Kidney (tissue), 14 donors: ENCODE data around the gene WDFY4. TPM values are rescaled to one million over a fixed set of nuclear protein-coding genes. Genes with fewer than 3 reads are reported as not detected.

Experiments used
- DNase-seq, 5 donors: peaks; one replicate each; pipeline ENCODE4 v3.0.0-alpha.2; 2013 to 2020
- FAIRE-seq: peaks from 2 replicates; lab custom pipeline; 2012; peaks lifted over from hg19 to GRCh38; lab: Jason Lieb, UNC
- H3K27ac ChIP-seq, 2 donors: one replicate each; pipeline ENCODE4 v1.7.0; 2013; ENCODE audit warnings: low read depth in 2 of 2, low read length in 2 of 2, inconsistent platforms in 1 of 2
- H3K27me3 ChIP-seq: one replicate; pipeline ENCODE4 v1.7.1; 2013; ENCODE audit warnings: low read length, inconsistent platforms; ENCODE audit not compliant: control insufficient read depth, insufficient read depth
- H3K36me3 ChIP-seq, 3 donors: one replicate each; pipeline versions ENCODE4 v1.7.0 to v1.7.1; 2013; ENCODE audit warnings: low read length in 3 of 3, control low read depth in 1 of 3, inconsistent platforms in 1 of 3; ENCODE audit not compliant: insufficient read depth in 3 of 3, control insufficient read depth in 2 of 3
- H3K4me1 ChIP-seq, 3 donors: one replicate each; pipeline versions ENCODE4 v1.7.0 to v1.7.1; 2013; ENCODE audit warnings: low read length in 3 of 3, inconsistent platforms in 1 of 3, low read depth in 1 of 3; ENCODE audit not compliant: control insufficient read depth in 2 of 3, insufficient read depth in 2 of 3
- H3K4me3 ChIP-seq, 3 donors: one replicate each; pipeline versions ENCODE4 v1.7.0 to v1.8.1; 2013; ENCODE audit warnings: low read length in 3 of 3, control low read depth in 1 of 3, inconsistent platforms in 1 of 3
- H3K9ac ChIP-seq, 3 donors: one replicate each; pipeline versions ENCODE4 v1.7.0 to v1.7.1; 2013; ENCODE audit warnings: low read length in 3 of 3, control low read depth in 1 of 3, inconsistent platforms in 1 of 3
- H3K9me3 ChIP-seq, 3 donors: one replicate each; pipeline versions ENCODE4 v1.7.0 to v1.7.1; 2013; ENCODE audit warnings: low read length in 3 of 3, control low read depth in 1 of 3, inconsistent platforms in 1 of 3; ENCODE audit not compliant: control insufficient read depth in 2 of 3, insufficient read depth in 1 of 3
- intact Hi-C: fragments of 100-400 bp; cut with DNase I; formaldehyde crosslinking; loops from one replicate; pipeline ENCODE4 v1.11.1; 2022
- polyA plus RNA-seq: library from polyadenylated mRNA; stranded (reverse); fragments of 350-450 nt; fragmentation: Illumina TruSeq; extraction: RNeasy Lipid Tissue Mini Kit (QIAGEN cat#74804); gene quantifications from one replicate; pipeline ENCODE4 v1.2.3, GENCODE V29; 2014; ENCODE audit warnings: low read depth, low replicate concordance; ENCODE audit not compliant: insufficient read depth
- total RNA-seq: library from RNA; stranded (reverse); fragmentation: NEBNext Ultra II Directional; extraction: Animal tissue kit (Norgen Biotek cat#: 25700); gene quantifications from one replicate; pipeline ENCODE4 v1.2.1, GENCODE V29; 2021
- TF ChIP-seq, protein P1 (sequence below): IDR thresholded peaks from 3 replicates; pipeline ENCODE4 v1.5.1; 2012; ENCODE audit warnings: mild to moderate bottlenecking, moderate library complexity, borderline replicate concordance; ENCODE audit not compliant: insufficient read depth; ENCODE audit errors: extremely low read depth
- donor health status: control.
- donor health status: control.
- donor health status: control.
- donor health status: control.
- donor health status: control.
- donor health status: DM: yes; HTN: yes; CAD: no.
- donor health status: Normal renal cell carcinoma (clear cell type).

Gene WDFY4
- total and polyA plus RNA-seq, 2 donors from 2014 or later, result 1.7 to 13.3 TPM

DNA sequence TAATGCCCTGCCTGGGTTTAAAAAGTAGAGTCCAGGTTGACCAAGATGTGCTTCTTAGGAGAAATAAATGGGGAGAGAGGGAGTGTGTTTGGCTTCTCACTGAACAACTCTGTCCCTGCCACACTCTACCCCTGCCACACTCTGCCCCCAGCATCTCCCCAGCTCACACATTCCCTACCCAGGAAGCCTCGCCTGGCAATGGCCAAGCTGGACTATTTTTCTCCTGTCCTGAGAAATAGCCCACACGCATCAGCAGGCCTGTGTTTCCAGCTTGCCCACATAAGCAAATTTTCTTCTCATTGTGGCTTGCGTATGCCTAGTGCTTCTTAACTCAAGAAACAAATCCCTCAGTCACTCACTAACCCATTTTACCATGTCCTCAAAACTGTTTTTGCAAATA is 253.1 kb downstream of the WDFY4 start:
- TF ChIP-seq, protein P1, sequence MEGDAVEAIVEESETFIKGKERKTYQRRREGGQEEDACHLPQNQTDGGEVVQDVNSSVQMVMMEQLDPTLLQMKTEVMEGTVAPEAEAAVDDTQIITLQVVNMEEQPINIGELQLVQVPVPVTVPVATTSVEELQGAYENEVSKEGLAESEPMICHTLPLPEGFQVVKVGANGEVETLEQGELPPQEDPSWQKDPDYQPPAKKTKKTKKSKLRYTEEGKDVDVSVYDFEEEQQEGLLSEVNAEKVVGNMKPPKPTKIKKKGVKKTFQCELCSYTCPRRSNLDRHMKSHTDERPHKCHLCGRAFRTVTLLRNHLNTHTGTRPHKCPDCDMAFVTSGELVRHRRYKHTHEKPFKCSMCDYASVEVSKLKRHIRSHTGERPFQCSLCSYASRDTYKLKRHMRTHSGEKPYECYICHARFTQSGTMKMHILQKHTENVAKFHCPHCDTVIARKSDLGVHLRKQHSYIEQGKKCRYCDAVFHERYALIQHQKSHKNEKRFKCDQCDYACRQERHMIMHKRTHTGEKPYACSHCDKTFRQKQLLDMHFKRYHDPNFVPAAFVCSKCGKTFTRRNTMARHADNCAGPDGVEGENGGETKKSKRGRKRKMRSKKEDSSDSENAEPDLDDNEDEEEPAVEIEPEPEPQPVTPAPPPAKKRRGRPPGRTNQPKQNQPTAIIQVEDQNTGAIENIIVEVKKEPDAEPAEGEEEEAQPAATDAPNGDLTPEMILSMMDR, result no peak
- no peak overlapping the region for H3K4me3 ChIP-seq
- DNase-seq (peak in 1 of 5 donors; percentile 2), FAIRE-seq (no peak)
- no peaks in the 10 kb centered on the region for H3K4me1 ChIP-seq
- H3K9me3 ChIP-seq, result no peaks in the 10 kb centered on the region
- no peak overlapping the region for H3K27ac ChIP-seq
- no peaks in the 10 kb centered on the region for H3K27me3 ChIP-seq
- H3K9ac ChIP-seq, result no peak overlapping the region
- intact Hi-C loops, result no loop called here
- H3K36me3 ChIP-seq, result no peaks in the 10 kb centered on the region

- DNase-seq, result peak in 1 of 5 donors; percentile 2
- Histone ChIP-seq H3K9me3 (no peaks in the 10 kb centered on the region), H3K27ac (no peak overlapping the region), H3K36me3 (no peaks in the 10 kb centered on the region), H3K4me1 (no peaks in the 10 kb centered on the region), H3K9ac (no peak overlapping the region), H3K4me3 (no peak overlapping the region), H3K27me3 (no peaks in the 10 kb centered on the region)
- intact Hi-C loops, result no loop called here
- no peak for FAIRE-seq
- TF ChIP-seq, protein P1, result no peak
These were observed 253.6 kb downstream of the WDFY4 start for GRCh38 chr10:48938281-48938680.

DNA sequence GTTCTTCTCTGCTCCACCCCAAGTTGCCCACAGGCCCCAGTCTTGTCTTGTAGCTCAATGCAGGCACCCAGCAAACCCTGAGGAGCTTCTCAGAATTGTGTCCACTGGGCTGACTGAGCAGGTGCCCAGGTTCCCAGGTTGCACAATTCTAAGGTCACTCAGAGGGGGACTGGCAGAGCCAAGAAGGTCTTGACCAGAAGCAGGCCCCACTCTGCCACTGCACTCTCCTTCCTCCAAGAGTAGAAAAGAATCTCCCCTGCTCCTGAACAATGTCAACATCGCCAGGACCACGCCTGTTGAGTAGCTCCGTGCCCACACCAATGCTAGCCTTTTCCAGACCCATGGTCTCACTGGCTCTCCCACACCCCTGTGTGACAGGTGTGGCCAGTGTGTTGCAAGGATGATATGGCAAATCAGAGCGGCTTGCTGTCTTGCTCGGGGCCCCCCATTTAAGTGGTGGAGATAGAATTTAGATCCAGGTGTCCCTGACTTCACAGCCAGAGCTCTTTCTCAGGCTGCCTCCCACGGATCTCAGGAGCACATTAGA is 254.4 kb downstream of the WDFY4 start:
- intact Hi-C loops, result no loop called here
- H3K9ac ChIP-seq, result no peak overlapping the region
- H3K4me3 ChIP-seq, result no peak overlapping the region
- no peaks in the 10 kb centered on the region for H3K27me3 ChIP-seq
- DNase-seq (peak in 1 of 5 donors; percentile 18), FAIRE-seq (no peak)
- H3K4me1 ChIP-seq, result no peaks in the 10 kb centered on the region
- H3K36me3 ChIP-seq, result no peaks in the 10 kb centered on the region
- TF ChIP-seq, protein P1, result no peak
- H3K27ac ChIP-seq, result no peak overlapping the region
- H3K9me3 ChIP-seq, result no peaks in the 10 kb centered on the region
